GM12878 (cell line): ENCODE results near the gene LYL1. TPM values are rescaled to one million over a fixed set of nuclear protein-coding genes. Genes with fewer than 3 reads are reported as not detected.
A peak's percentile ranks its signal among the peaks of the same experiment; 100 is the strongest.

Experiments
- BMI1 ChIP-seq: fragments of 450-650 bp; IDR thresholded peaks from 2 replicates; pipeline ENCODE4 v1.6.1; 2016; ENCODE audit warnings: mild to moderate bottlenecking, moderate library complexity, borderline replicate concordance
- BRCA1 ChIP-seq: IDR thresholded peaks from 2 replicates; pipeline ENCODE4 v1.6.1; 2011; ENCODE audit warnings: low read depth, low read length, improper control_type of control experiment
- CTCF ChIP-seq, 3 experiments: IDR thresholded peaks in 2 of 3; conservative IDR thresholded peaks in 1 of 3; 2 replicates each; pipeline ENCODE4 v1.5.1; 2011; ENCODE audit warnings: low read depth in 3 of 3, low read length in 3 of 3, mild to moderate bottlenecking in 3 of 3, control low read depth in 2 of 3, moderate library complexity in 2 of 3, inconsistent platforms in 1 of 3, mixed read lengths in 1 of 3; ENCODE audit not compliant: control insufficient read depth in 2 of 3, insufficient read depth in 1 of 3; ENCODE audit errors: extremely low read depth in 1 of 3
- CUX1 ChIP-seq: IDR thresholded peaks from 2 replicates; pipeline ENCODE4 v1.6.1; 2012; ENCODE audit warnings: improper control_type of control experiment, low read depth, low read length; ENCODE audit not compliant: insufficient replicate concordance
- E2F4 ChIP-seq: IDR thresholded peaks from 2 replicates; pipeline ENCODE4 v1.6.1; 2012; ENCODE audit warnings: low read depth, low read length, improper control_type of control experiment
- EGR1 ChIP-seq, 2 experiments: IDR thresholded peaks; 1 replicate in 1 of 2; 2 replicates in 1 of 2; pipeline ENCODE4 v1.6.1; 2011 to 2012; ENCODE audit warnings: low read depth in 2 of 2, low read length in 2 of 2, borderline replicate concordance in 1 of 2, mild to moderate bottlenecking in 1 of 2, moderate library complexity in 1 of 2
- ETV6 ChIP-seq, 2 experiments: fragments of 450-650 bp in 1 of 2; IDR thresholded peaks in 1 of 2; conservative IDR thresholded peaks in 1 of 2; 2 replicates each; pipeline ENCODE4 v1.6.1; 2014; ENCODE audit warnings: antibody characterized with exemption in 1 of 2, borderline replicate concordance in 1 of 2, low read depth in 1 of 2, mild to moderate bottlenecking in 1 of 2, moderate library complexity in 1 of 2
- EZH2 ChIP-seq: IDR thresholded peaks from 2 replicates; pipeline ENCODE4 v1.6.1; 2012; ENCODE audit warnings: low read depth, mild to moderate bottlenecking, control low read depth, inconsistent platforms, low read length, borderline replicate concordance; ENCODE audit not compliant: control insufficient read depth
- IKZF1 ChIP-seq: fragments of 450-650 bp; conservative IDR thresholded peaks from 2 replicates; pipeline ENCODE4 v1.6.1; 2017; ENCODE audit warnings: antibody characterized with exemption, mild to moderate bottlenecking
- JUNB ChIP-seq: IDR thresholded peaks from 2 replicates; pipeline ENCODE4 v1.6.1; 2016; ENCODE audit warnings: antibody characterized with exemption, mild to moderate bottlenecking
- JUND ChIP-seq: IDR thresholded peaks from 2 replicates; pipeline ENCODE4 v1.6.1; 2012; ENCODE audit warnings: low read depth, mild to moderate bottlenecking, low read length, improper control_type of control experiment, moderate library complexity
- KAT2A ChIP-seq: conservative IDR thresholded peaks from 2 replicates; pipeline ENCODE4 v1.6.1; 2011; ENCODE audit warnings: low read depth, low read length; ENCODE audit not compliant: control insufficient read depth
- MTA3 ChIP-seq: IDR thresholded peaks from 2 replicates; pipeline ENCODE4 v1.6.1; 2012; ENCODE audit warnings: low read length, inconsistent platforms, borderline replicate concordance
- NBN ChIP-seq: fragments of 450-650 bp; IDR thresholded peaks from 2 replicates; pipeline ENCODE4 v1.6.1; 2016
- NFXL1 ChIP-seq: fragments of 450-650 bp; IDR thresholded peaks from 2 replicates; pipeline ENCODE4 v1.6.1; 2017; ENCODE audit warnings: antibody characterized with exemption, mild to moderate bottlenecking, borderline replicate concordance
- NFYA ChIP-seq: IDR thresholded peaks from 2 replicates; pipeline ENCODE4 v1.6.1; 2011; ENCODE audit warnings: low read depth, mild to moderate bottlenecking, low read length, improper control_type of control experiment, borderline replicate concordance
- SIN3A ChIP-seq: IDR thresholded peaks from 2 replicates; pipeline ENCODE4 v1.6.1; 2012; ENCODE audit warnings: low read depth, low read length, improper control_type of control experiment
- SMARCA5 ChIP-seq: fragments of 450-650 bp; IDR thresholded peaks from 2 replicates; pipeline ENCODE4 v1.6.1; 2017; ENCODE audit warnings: mild to moderate bottlenecking
- SMC3 ChIP-seq: IDR thresholded peaks from 2 replicates; pipeline ENCODE4 v1.6.1; 2011; ENCODE audit warnings: low read length, improper control_type of control experiment, borderline replicate concordance
- TCF3 ChIP-seq: IDR thresholded peaks from 2 replicates; pipeline ENCODE4 v1.6.1; 2012; ENCODE audit warnings: low read depth, mild to moderate bottlenecking, low read length, borderline replicate concordance; ENCODE audit not compliant: insufficient read depth
- ZZZ3 ChIP-seq: IDR thresholded peaks from 2 replicates; pipeline ENCODE4 v1.6.1; 2011; ENCODE audit warnings: low read depth; ENCODE audit not compliant: control insufficient read depth, insufficient read length
- polyA plus RNA-seq, 11 experiments: library from polyadenylated mRNA; depleted of rRNA in 4 of 11; unstranded in 6 of 11; stranded (reverse) in 5 of 11; fragments of >200 nt; fragmentation: Nextera tagmentation in 4 of 11; fragmentation: Illumina TruSeq in 1 of 11; extraction: Ambion mirVana in 4 of 11; extraction: Trizol in 1 of 11; gene quantifications; 1 replicate in 1 of 11; 2 replicates in 10 of 11; pipeline versions ENCODE4 v1.2.1 to v1.2.3, GENCODE V29; 2011 to 2016; ENCODE audit warnings: inconsistent platforms in 2 of 11, missing spikeins in 2 of 11, low read depth in 1 of 11
- total RNA-seq, 4 experiments: library from RNA; depleted of rRNA in 3 of 4; stranded (reverse); fragments of >200 nt in 3 of 4; fragmentation: Illumina TruSeq in 1 of 4; extraction: Trizol in 1 of 4; gene quantifications; 2 replicates each; pipeline versions ENCODE4 v1.2.1 to v1.2.3, GENCODE V29; 2013 to 2021

The LYL1 gene
- total and polyA plus RNA-seq, 10 of the 15 experiments (the other 5 are each of a cell fraction or from before 2014, with no cell fraction given), result 0.10 to 34.8 (median 4.4) TPM

- TF ChIP-seq EGR1 (IDR thresholded peaks at IDR 0.05; ENCODE audit: borderline replicate concordance in 1 of 2, low read depth in 2 of 2, low read length in 2 of 2), result no peak
- TF ChIP-seq EZH2, result no peak
- TF ChIP-seq JUNB, result no peak
- TF ChIP-seq CUX1, result no peak
- no peak for TF ChIP-seq NFYA
- TF ChIP-seq NBN, result 0 out of 2 replicates have a peak, but pooled peaks have one; percentile 67
- no peak for TF ChIP-seq NFXL1
- no peak for TF ChIP-seq BRCA1
- no peak for TF ChIP-seq SIN3A
- no peak for TF ChIP-seq MTA3
- peak; percentile 79 for TF ChIP-seq IKZF1
- TF ChIP-seq CTCF (IDR thresholded peaks at IDR 0.05 in 2 of 3, conservative IDR thresholded peaks at IDR 0.05 in 1 of 3; ENCODE audit: control insufficient read depth in 2 of 3, extremely low read depth in 1 of 3, insufficient read depth in 1 of 3, low read depth in 3 of 3, low read length in 3 of 3), result no peak
- TF ChIP-seq JUND, result no peak
- TF ChIP-seq SMARCA5, result peak; percentile 51; the same call in 1 of the 2 replicates
- TF ChIP-seq SMC3, result no peak
- TF ChIP-seq BMI1, result no peak
- no peak for TF ChIP-seq KAT2A
- peak in 1 of 2 experiments; percentile 31; a peak in 1 of 4 replicates for TF ChIP-seq ETV6 (conservative IDR thresholded peaks at IDR 0.05 in 1 of 2, IDR thresholded peaks at IDR 0.05 in 1 of 2; ENCODE audit: borderline replicate concordance in 1 of 2, low read depth in 1 of 2)
- no peak for TF ChIP-seq ZZZ3
- TF ChIP-seq E2F4, result no peak
- TF ChIP-seq TCF3, result no peak
These were observed at the start of gene LYL1 (continued) for GRCh38 chr19:13102666-13103580.
